GM12872 (cell line): ENCODE measurements around the gene RAB40C.

ENCODE experiments used
- CTCF ChIP-seq: IDR thresholded peaks from 3 replicates; pipeline ENCODE4 v1.5.1; 2011; ENCODE audit warnings: low read depth, mild to moderate bottlenecking, low read length, moderate library complexity; ENCODE audit not compliant: insufficient read depth

RAB40C gene

GRCh38 chr16:670485-671352 lies 80.9 kb downstream of the RAB40C start:
- TF ChIP-seq CTCF, result no peak

- TF ChIP-seq CTCF, result no peak
Measured at GRCh38 chr16:671353-672131, 81.7 kb downstream of the RAB40C start.

- TF ChIP-seq CTCF, result no peak
Measured at GRCh38 chr16:672371-672770, 82.5 kb downstream of the RAB40C start.

GRCh38 chr16:672851-673250 lies 83.0 kb downstream of the RAB40C start:
- no peak for TF ChIP-seq CTCF

- TF ChIP-seq CTCF, result no peak
Measured at GRCh38 chr16:673399-673991, 83.6 kb downstream of the RAB40C start.

GRCh38 chr16:674214-674881 lies 84.5 kb downstream of the RAB40C start:
- no peak for TF ChIP-seq CTCF
